ENCODE results near the gene SMARCA2. TPM values are rescaled to one million over a fixed set of nuclear protein-coding genes. Genes with fewer than 3 reads are reported as not detected.

The SMARCA2 gene
- total RNA-seq, 1 donor from 2014 or later, result 131 TPM

DNA sequence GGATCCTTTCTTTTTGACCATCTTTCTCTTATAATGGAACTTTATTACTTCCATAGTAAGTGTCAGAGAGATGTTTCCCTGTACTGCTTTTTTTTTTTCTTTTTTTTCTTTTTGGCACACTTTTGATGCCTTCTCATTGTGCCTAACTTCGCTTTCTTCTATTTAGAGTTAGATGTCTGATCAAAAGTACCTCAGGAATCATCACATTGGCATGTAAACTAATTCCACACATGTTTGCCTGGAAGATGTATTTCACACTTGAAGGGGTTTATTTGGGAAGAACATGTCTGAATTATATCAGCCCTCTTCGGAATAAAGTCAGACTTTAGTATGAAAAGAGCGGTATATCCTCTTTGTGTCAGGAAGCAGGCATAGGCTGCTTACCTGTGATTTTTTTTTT is 35.1 kb downstream of the SMARCA2 start:
- H3K4me3 Mint-ChIP-seq, result no peak overlapping the region
- peaks cover 32% of the 10 kb centered on the region for H3K27me3 Mint-ChIP-seq
- H3K36me3 Mint-ChIP-seq, result peaks cover 25% of the 10 kb centered on the region
- H3K27ac Mint-ChIP-seq, result no peak overlapping the region
- no peaks in the 10 kb centered on the region for H3K9me3 Mint-ChIP-seq
- TF ChIP-seq, protein P1, sequence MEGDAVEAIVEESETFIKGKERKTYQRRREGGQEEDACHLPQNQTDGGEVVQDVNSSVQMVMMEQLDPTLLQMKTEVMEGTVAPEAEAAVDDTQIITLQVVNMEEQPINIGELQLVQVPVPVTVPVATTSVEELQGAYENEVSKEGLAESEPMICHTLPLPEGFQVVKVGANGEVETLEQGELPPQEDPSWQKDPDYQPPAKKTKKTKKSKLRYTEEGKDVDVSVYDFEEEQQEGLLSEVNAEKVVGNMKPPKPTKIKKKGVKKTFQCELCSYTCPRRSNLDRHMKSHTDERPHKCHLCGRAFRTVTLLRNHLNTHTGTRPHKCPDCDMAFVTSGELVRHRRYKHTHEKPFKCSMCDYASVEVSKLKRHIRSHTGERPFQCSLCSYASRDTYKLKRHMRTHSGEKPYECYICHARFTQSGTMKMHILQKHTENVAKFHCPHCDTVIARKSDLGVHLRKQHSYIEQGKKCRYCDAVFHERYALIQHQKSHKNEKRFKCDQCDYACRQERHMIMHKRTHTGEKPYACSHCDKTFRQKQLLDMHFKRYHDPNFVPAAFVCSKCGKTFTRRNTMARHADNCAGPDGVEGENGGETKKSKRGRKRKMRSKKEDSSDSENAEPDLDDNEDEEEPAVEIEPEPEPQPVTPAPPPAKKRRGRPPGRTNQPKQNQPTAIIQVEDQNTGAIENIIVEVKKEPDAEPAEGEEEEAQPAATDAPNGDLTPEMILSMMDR (conservative IDR thresholded peaks at IDR 0.05), result no peak
- DNase-seq (ENCODE audit: extremely low spot score, unreplicated experiment), result no peak
- peaks cover 18% of the 10 kb centered on the region for H3K4me1 Mint-ChIP-seq (ENCODE audit: unreplicated experiment)

DNA sequence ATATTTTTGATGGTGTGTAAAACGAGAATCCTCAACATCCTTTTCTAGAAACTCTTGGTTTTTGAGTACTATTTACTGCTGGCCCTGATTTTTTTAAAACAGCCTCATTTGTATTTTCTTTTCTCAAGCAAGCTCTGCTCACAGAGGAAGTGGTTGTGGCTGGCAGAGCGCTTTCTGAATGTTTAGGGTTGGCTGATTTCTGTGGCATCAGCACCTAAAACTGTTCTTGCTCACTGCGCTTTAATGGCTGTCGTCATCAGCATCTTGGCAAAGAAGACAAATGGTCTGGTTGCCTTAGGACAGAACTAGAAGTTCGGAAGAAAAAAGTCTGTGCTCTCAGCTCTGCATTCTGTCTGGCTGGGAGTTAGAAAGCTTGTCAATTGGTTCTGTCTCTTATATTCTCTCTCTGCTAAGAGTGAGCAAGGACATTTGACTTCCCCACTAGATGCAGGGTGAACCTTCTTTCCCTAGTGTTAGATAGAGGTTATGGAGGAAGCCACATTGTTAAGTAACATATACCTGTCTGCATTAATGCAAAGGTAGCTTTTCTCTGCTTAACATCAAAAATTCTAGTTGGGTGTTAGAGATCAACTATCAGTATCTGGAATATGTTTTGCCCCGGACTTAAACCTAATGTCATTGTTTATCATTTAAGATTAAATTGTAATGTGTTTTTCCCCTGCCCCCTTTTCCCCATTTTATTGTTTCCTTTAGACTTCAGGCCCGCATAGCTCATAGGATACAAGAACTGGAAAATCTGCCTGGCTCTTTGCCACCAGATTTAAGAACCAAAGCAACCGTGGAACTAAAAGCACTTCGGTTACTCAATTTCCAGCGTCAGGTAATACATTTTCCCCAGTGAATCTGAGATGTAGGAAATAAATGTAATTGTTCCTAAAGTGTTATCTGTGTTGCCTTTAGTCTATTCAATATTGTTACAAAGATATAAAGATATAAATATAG is 39.0 kb downstream of the SMARCA2 start:
- no peak overlapping the region for H3K27ac Mint-ChIP-seq
- H3K27me3 Mint-ChIP-seq, result peaks cover under 1% of the 10 kb centered on the region
- TF ChIP-seq, protein P1 (conservative IDR thresholded peaks at IDR 0.05), result no peak
- peaks cover 16% of the 10 kb centered on the region for H3K4me1 Mint-ChIP-seq (ENCODE audit: unreplicated experiment)
- peaks cover 23% of the 10 kb centered on the region for H3K36me3 Mint-ChIP-seq
- DNase-seq (ENCODE audit: extremely low spot score, unreplicated experiment), result no peak
- H3K9me3 Mint-ChIP-seq, result no peaks in the 10 kb centered on the region
- H3K4me3 Mint-ChIP-seq, result no peak overlapping the region

GRCh38 chr9:2055203-2055658 is 40.1 kb downstream of the SMARCA2 start:
- Mint-ChIP-seq H3K9me3 (no peaks in the 10 kb centered on the region), H3K4me3 (no peak overlapping the region), H3K4me1 (ENCODE audit: unreplicated experiment) (peaks cover 18% of the 10 kb centered on the region), H3K27ac (no peak overlapping the region), H3K27me3 (no peaks in the 10 kb centered on the region), H3K36me3 (peaks cover 28% of the 10 kb centered on the region)
- TF ChIP-seq, protein P1 (conservative IDR thresholded peaks at IDR 0.05), result no peak
- DNase-seq (ENCODE audit: extremely low spot score, unreplicated experiment), result no peak

GRCh38 chr9:2059274-2059929 is 44.3 kb downstream of the SMARCA2 start:
- Mint-ChIP-seq H3K4me1 (ENCODE audit: unreplicated experiment) (peaks cover 7% of the 10 kb centered on the region), H3K9me3 (no peaks in the 10 kb centered on the region), H3K27me3 (no peaks in the 10 kb centered on the region), H3K27ac (no peak overlapping the region), H3K4me3 (no peak overlapping the region), H3K36me3 (peaks cover 45% of the 10 kb centered on the region)
- TF ChIP-seq, protein P1 (conservative IDR thresholded peaks at IDR 0.05), result no peak
- no peak for DNase-seq (ENCODE audit: extremely low spot score, unreplicated experiment)

- Mint-ChIP-seq H3K9me3 (no peaks in the 10 kb centered on the region), H3K36me3 (peaks cover 49% of the 10 kb centered on the region), H3K27me3 (no peaks in the 10 kb centered on the region), H3K4me1 (ENCODE audit: unreplicated experiment) (peaks cover 9% of the 10 kb centered on the region), H3K27ac (no peak overlapping the region), H3K4me3 (no peak overlapping the region)
- no peak for DNase-seq (ENCODE audit: extremely low spot score, unreplicated experiment)
- TF ChIP-seq, protein P1 (conservative IDR thresholded peaks at IDR 0.05), result no peak
These were observed 45.3 kb downstream of the SMARCA2 start for GRCh38 chr9:2060424-2060823.
